Gastroesophageal sphincter (tissue), 3 donors: ENCODE data around the gene SPTBN5.

ENCODE experiments used
- CTCF ChIP-seq, 4 experiments: fragments of 200-600 bp in 2 of 4; fragments of 450-650 bp in 2 of 4; sonication (generic) in 1 of 4; IDR thresholded peaks; one replicate each; pipeline ENCODE4 v1.5.1; 2017 to 2019; ENCODE audit warnings: antibody characterized with exemption in 4 of 4, mild to moderate bottlenecking in 2 of 4, moderate library complexity in 2 of 4
- POLR2AphosphoS5 ChIP-seq: sonication (generic); formaldehyde crosslinking; IDR thresholded peaks from one replicate; pipeline ENCODE4 v1.6.1; 2017; ENCODE audit warnings: antibody characterized with exemption

GRCh38 chr15:41816788-41817187 lies 77.1 kb downstream of the SPTBN5 start:
- no peak for TF ChIP-seq POLR2AphosphoS5
- TF ChIP-seq CTCF (IDR thresholded peaks at IDR 0.05) = no peak
